NCI-H1417 treated with DMSO at 0.1 percent for 48 hours (cell line): Measurements from ENCODE around the gene GAD2.

Experiments
- DNase-seq: peaks from one replicate; lab custom pipeline; 2025; lab: John Stamatoyannopoulos, UW

The GAD2 gene

GRCh38 chr10:26216585-26217395, at the start of gene GAD2:
Gene GAD2, plus strand, starts transcription at chr10:26216774. Its CDS starts 36 bp downstream, at chr10:26216810.
- DNase-seq, result no peak

DNA sequence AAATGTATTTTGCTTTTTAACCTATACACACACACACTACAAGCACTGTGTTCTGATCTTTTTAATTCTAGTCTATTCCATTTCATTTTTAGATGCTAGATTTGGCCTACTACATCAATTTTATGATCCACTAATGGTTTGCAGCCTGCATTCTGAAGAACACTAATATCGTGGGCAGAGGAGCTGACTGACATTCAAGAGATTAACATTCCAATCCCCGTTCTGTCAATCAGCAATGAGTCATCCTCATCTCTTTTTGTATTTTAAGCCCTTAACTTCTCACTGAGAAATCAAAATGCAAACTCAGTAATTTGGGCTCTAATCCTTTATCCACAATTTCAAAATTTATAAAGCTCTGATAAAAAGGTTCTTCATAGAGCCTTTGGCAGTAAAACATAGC, 47.1 kb upstream of the GAD2 start:
- no peak for DNase-seq

DNA sequence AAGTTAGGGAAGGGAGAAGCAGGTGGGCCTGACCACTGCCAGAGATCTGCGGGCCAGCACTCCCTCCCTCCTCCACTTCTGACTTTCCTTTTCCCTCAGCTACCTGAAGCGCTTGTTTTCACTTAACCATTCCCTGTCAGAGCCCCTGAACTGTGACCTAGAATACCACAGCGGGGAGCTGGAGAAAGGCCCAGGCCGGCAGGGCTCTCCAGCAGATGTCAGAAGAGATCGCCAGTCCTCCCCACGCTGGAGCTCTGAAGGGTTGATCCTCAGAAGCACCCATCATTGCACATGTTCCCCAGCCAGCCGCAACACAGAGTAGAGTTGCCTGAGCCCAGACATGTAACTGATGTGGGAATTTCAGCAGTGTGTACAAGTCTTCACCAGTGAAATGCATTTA, 44.4 kb upstream of the GAD2 start:
- DNase-seq, result no peak

- no peak for DNase-seq
These were observed 42.7 kb upstream of the GAD2 start for GRCh38 chr10:26173837-26174236.

DNA sequence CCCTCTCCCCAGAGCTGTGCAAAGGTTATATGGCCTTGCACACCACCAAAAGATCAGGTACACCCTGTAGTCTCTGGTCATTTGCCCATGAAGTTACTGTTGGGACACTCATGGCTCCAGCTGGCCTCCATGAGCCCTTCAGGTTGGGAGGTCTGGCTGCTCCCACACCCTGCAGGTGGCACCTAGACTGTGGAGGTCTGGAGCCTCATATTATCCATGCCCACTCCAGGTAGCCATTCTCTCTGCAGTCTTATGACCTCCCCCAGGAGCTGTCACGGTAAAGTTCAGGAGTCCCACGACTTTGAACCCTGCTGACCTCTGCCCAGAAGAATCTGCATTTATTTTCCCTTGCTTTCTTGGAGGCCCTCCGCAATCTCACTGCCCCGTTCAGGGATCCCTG, 39.2 kb upstream of the GAD2 start:
- no peak for DNase-seq

DNA sequence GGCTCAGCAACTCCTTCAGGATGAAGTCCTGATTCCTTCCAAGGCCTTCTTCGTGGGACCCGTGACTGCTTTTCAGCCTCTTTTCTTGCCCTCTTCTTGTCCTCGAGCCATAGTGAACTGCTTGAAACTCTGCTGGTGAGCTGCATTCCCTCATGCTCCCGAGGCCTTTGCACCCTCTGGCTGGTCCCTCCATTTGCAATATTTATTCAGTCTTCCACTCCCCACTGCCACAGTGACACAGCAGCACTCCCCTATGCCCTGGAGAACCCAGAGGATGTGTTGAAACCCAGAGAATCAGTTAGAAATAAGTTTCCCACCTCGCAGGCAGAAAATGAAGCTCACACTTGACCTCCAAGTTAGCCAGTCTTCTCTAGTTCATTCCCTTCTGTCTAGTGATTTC, 22.3 kb upstream of the GAD2 start:
- no peak for DNase-seq

GRCh38 chr10:26197248-26197647, 19.3 kb upstream of the GAD2 start:
- no peak for DNase-seq

- DNase-seq, result no peak
These were observed 18.5 kb upstream of the GAD2 start for GRCh38 chr10:26198119-26198518.

- DNase-seq, result peak; percentile 6
These were observed 16.7 kb upstream of the GAD2 start for GRCh38 chr10:26199841-26200240.

DNA sequence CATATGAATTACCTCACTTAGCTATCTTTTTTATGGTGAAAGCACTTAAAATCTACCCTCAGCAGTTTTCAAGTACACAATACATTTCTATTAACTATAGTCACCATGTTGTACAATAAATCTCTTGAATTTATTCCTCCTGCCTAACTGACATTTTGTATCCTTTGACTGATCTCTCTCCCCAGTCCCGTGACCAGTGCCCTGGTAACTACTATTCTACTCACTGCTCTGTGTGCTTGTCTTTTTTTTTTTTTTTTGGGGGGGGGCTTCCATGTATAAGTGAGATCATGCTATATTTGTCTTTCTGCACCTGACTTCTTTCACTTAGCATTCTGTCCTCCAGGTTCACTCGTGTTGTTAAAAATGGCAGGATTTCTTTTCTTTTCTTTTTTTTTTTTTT, 11.4 kb upstream of the GAD2 start:
- DNase-seq, result no peak

GRCh38 chr10:26211781-26212444, 4.7 kb upstream of the GAD2 start:
- DNase-seq, result no peak

GRCh38 chr10:26212511-26212910, 4.1 kb upstream of the GAD2 start:
- DNase-seq, result no peak

- DNase-seq, result no peak
These were observed 3.3 kb upstream of the GAD2 start for GRCh38 chr10:26213157-26213800.

DNA sequence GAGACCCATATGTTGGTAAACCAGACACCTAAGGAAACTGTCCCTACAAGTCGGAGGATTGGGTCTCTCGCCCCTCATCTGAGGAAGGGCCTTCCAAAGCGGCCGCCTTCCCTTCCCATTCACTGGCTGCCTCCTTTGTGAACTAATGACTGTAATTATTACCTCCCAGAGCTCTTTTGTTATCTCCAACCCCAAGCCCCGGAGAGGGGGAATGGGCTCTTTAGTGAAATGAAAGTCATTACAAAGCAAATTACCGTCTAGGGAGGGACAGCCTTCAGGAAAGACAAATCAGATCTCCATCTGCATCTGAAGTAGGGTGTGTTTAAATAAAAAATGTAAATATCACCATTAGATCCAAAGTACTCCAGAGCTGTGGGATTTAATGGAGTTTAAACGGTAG, 2.6 kb upstream of the GAD2 start:
- DNase-seq, result peak; percentile 81

DNA sequence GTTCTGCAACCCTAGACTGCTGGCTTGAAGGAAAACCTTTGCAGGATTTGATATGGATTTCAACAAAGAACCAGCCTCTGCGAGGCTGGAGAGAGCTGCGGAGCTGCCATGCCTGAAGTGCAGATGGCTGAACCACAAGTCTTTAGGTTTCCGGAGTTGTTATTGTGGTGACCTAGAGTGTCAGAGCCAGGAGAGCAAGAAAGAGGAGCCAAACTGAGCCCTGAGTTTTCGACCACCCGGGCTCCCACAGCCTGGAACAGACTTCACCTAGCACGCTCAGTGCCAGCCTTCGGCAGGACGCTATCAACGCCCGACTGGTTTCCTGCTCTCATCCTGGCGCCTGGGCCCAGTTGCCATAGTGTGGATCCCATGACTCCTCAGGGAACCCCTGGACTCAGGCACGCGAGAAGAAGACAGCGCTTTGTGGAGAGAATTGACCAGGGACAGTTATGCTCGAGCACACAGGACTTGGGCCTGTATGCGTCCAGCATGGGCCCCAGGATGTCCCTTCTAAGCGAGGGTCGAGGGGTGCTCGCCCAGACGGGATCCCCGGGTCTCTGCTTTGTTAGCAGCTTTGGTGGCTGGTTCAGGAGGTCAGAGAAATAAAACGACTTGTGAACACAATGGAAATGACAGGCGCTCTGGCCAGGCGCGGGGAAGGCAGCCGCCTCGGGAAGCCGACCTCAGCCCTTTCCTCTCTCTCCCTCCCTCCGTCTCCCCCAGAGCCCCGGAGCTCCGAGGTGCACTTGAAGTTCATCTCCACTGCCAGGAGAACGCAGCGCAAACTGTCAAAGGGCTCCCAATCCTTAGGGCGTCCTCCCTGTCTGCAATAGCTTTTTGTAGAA, 1.8 kb upstream of the GAD2 start:
- DNase-seq, result no peak

- no peak for DNase-seq
These were observed 1.1 kb upstream of the GAD2 start for GRCh38 chr10:26215396-26215934.

- no peak for DNase-seq
These were observed 514 bp upstream of the GAD2 start for GRCh38 chr10:26215935-26216584.

- no peak for DNase-seq
These were observed 967 bp downstream of the GAD2 start for GRCh38 chr10:26217396-26218086.

GRCh38 chr10:26219676-26220075, 3.1 kb downstream of the GAD2 start:
- no peak for DNase-seq

GRCh38 chr10:26220901-26221300, 4.3 kb downstream of the GAD2 start:
- DNase-seq, result no peak

DNA sequence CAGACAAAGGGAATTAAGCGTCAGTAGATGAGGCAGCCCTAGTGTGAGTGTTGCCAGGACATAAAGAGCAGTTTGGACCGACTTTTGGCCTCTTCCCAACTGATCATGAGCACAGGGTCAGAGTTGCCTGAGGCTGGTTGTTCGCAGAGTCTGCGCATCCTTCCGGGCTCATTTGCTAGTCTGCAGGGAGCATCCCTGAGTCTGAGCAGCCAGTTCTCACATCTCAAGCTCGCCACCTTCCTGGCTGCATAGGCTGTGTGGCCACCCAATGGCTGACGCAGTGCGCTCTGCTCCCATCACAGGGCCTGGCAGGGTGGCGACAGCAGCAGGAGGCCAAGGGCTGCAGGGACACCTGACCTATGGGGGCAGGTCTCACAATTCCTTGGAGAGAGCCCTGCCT, 5.0 kb downstream of the GAD2 start:
- no peak for DNase-seq
